K562 (cell line): ENCODE measurements around the gene HRAS. TPM values are rescaled to one million over a fixed set of nuclear protein-coding genes. Genes with fewer than 3 reads are reported as not detected.
A peak's percentile ranks its signal among the peaks of the same experiment; 100 is the strongest.

Experiments
- CTBP1 ChIP-seq: fragments of 450-650 bp; IDR thresholded peaks from 2 replicates; pipeline ENCODE4 v1.6.1; 2016; ENCODE audit warnings: borderline replicate concordance
- HMG20A ChIP-seq: fragments of 450-650 bp; formaldehyde crosslinking; conservative IDR thresholded peaks from 2 replicates; pipeline ENCODE4 v1.4.0; 2020; ENCODE audit warnings: mild to moderate bottlenecking, mixed read lengths
- HNRNPL ChIP-seq: fragments of 200-400 bp; formaldehyde crosslinking; IDR thresholded peaks from 2 replicates; pipeline ENCODE4 v1.6.1; 2017; ENCODE audit warnings: low read depth, mild to moderate bottlenecking, low read length
- MAX ChIP-seq: sonication (generic); formaldehyde crosslinking; IDR thresholded peaks from 2 replicates; pipeline ENCODE4 v1.9.0; 2022; ENCODE audit warnings: mild to moderate bottlenecking, missing genetic modification reagents
- NR1H2 ChIP-seq: sonication (generic); formaldehyde crosslinking; IDR thresholded peaks from 2 replicates; pipeline ENCODE4 v1.4.0; 2020; ENCODE audit warnings: mild to moderate bottlenecking, missing genetic modification reagents
- PHB ChIP-seq: fragments of 250-450 bp; sonication (Bioruptor Pico); IDR thresholded peaks from 2 replicates; pipeline ENCODE4 v1.5.0; 2021
- PHF20 ChIP-seq: fragments of 450-650 bp; IDR thresholded peaks from 2 replicates; pipeline ENCODE4 v1.6.1; 2018; ENCODE audit not compliant: partially characterized antibody
- RBM14 ChIP-seq: fragments of 200-400 bp; formaldehyde crosslinking; IDR thresholded peaks from 2 replicates; pipeline ENCODE4 v1.6.1; 2018; ENCODE audit warnings: low read depth, mild to moderate bottlenecking, low read length, moderate library complexity, borderline replicate concordance; ENCODE audit not compliant: insufficient read depth
- RNF2 ChIP-seq: sonication (generic); IDR thresholded peaks from 2 replicates; pipeline ENCODE4 v1.6.1; 2016
- SIRT6 ChIP-seq: IDR thresholded peaks from one replicate; pipeline ENCODE4 v1.6.1; 2012; ENCODE audit warnings: low read depth, mild to moderate bottlenecking, control low read depth, inconsistent platforms, low read length, moderate library complexity
- SOX6 ChIP-seq: fragments of 450-650 bp; IDR thresholded peaks from 2 replicates; pipeline ENCODE4 v1.6.1; 2014; ENCODE audit warnings: mild to moderate bottlenecking
- STAT5B ChIP-seq: fragments of 250-450 bp; sonication (Bioruptor Pico); IDR thresholded peaks from 2 replicates; pipeline ENCODE4 v1.8.0; 2021; ENCODE audit warnings: mild to moderate bottlenecking, inconsistent platforms
- TEAD4 ChIP-seq, 2 experiments: sonication (generic) in 1 of 2; formaldehyde crosslinking in 1 of 2; IDR thresholded peaks; 2 replicates each; pipeline versions ENCODE4 v1.6.1 to v1.8.0; 2012 to 2022; ENCODE audit warnings: borderline replicate concordance in 1 of 2, inconsistent platforms in 1 of 2, low read length in 1 of 2, mild to moderate bottlenecking in 1 of 2, missing genetic modification reagents in 1 of 2
- XRCC3 ChIP-seq: fragments of 450-650 bp; IDR thresholded peaks from 2 replicates; pipeline ENCODE4 v1.6.1; 2017; ENCODE audit warnings: mild to moderate bottlenecking, moderate library complexity
- ZBTB7A ChIP-seq: IDR thresholded peaks from 2 replicates; pipeline ENCODE4 v1.6.1; 2011; ENCODE audit warnings: low read depth, mild to moderate bottlenecking, low read length, moderate library complexity, borderline replicate concordance; ENCODE audit not compliant: control insufficient read depth
- ZFX ChIP-seq: sonication (generic); formaldehyde crosslinking; IDR thresholded peaks from 2 replicates; pipeline ENCODE4 v1.8.0; 2022; ENCODE audit warnings: mild to moderate bottlenecking, missing genetic modification reagents, moderate library complexity
- ZNF583 ChIP-seq: fragments of 250-450 bp; sonication (Bioruptor Pico); IDR thresholded peaks from 2 replicates; pipeline ENCODE4 v1.4.0; 2020
- polyA plus RNA-seq, 8 experiments: library from polyadenylated mRNA; depleted of rRNA in 4 of 8; stranded (reverse) in 5 of 8; unstranded in 3 of 8; fragments of >200 nt; fragmentation: Nextera tagmentation in 2 of 8; fragmentation: Illumina TruSeq in 1 of 8; extraction: Ambion mirVana in 2 of 8; extraction: Trizol in 1 of 8; gene quantifications; 2 replicates each; pipeline versions ENCODE4 v1.2.1 to v1.2.3, GENCODE V29; 2011 to 2014; ENCODE audit warnings: inconsistent platforms in 1 of 8, missing spikeins in 1 of 8
- total RNA-seq, 7 experiments: library from RNA; depleted of rRNA in 6 of 7; stranded (reverse); fragments of >200 nt in 6 of 7; fragmentation: Illumina TruSeq in 2 of 7; extraction: Trizol in 2 of 7; gene quantifications; 2 replicates each; pipeline versions ENCODE4 v1.2.1 to v1.2.3, GENCODE V29; 2011 to 2021; ENCODE audit warnings: low replicate concordance in 1 of 7
- TF ChIP-seq, protein P1 (sequence below): fragments of 450-650 bp; IDR thresholded peaks from 2 replicates; pipeline ENCODE4 v1.6.1; 2016; ENCODE audit warnings: low read depth, mild to moderate bottlenecking, moderate library complexity
- TF ChIP-seq, protein P2 (sequence below): fragments of 450-650 bp; formaldehyde crosslinking; IDR thresholded peaks from 2 replicates; pipeline ENCODE4 v1.4.0; 2022; ENCODE audit warnings: missing genetic modification characterization
- TF ChIP-seq, protein P3 (sequence below): fragments of 250-450 bp; sonication (Bioruptor Pico); IDR thresholded peaks from 2 replicates; pipeline ENCODE4 v1.6.1; 2021; ENCODE audit warnings: mild to moderate bottlenecking
- TF ChIP-seq, protein P4 (sequence below): sonication (generic); formaldehyde crosslinking; IDR thresholded peaks from 2 replicates; pipeline ENCODE4 v1.8.1; 2023; ENCODE audit warnings: mild to moderate bottlenecking, missing genetic modification reagents, moderate library complexity
- TF ChIP-seq, protein P5 (sequence below): fragments of 250-450 bp; sonication (Bioruptor Pico); IDR thresholded peaks from 2 replicates; pipeline ENCODE4 v1.5.0; 2020; ENCODE audit warnings: mild to moderate bottlenecking, borderline replicate concordance

Gene HRAS
- total and polyA plus RNA-seq, 9 of the 15 experiments (the other 6 are each of a cell fraction or from before 2014, with no cell fraction given) = 2.8 to 73.5 (median 29.6) TPM

- TF ChIP-seq ZNF583 (CRISPR knock-in tag) = peak; percentile 41; the same call in 1 of the 2 replicates
- TF ChIP-seq STAT5B (CRISPR knock-in tag) = no peak
- TF ChIP-seq HNRNPL = 0 out of 2 replicates have a peak, but pooled peaks have one; percentile 9
- TF ChIP-seq CTBP1 = no peak; the same call in none of the 2 replicates
- TF ChIP-seq, protein P1, sequence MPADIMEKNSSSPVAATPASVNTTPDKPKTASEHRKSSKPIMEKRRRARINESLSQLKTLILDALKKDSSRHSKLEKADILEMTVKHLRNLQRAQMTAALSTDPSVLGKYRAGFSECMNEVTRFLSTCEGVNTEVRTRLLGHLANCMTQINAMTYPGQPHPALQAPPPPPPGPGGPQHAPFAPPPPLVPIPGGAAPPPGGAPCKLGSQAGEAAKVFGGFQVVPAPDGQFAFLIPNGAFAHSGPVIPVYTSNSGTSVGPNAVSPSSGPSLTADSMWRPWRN = no peak
- peak; percentile 96 for TF ChIP-seq ZFX (CRISPR knock-in tag)
- TF ChIP-seq, protein P2, sequence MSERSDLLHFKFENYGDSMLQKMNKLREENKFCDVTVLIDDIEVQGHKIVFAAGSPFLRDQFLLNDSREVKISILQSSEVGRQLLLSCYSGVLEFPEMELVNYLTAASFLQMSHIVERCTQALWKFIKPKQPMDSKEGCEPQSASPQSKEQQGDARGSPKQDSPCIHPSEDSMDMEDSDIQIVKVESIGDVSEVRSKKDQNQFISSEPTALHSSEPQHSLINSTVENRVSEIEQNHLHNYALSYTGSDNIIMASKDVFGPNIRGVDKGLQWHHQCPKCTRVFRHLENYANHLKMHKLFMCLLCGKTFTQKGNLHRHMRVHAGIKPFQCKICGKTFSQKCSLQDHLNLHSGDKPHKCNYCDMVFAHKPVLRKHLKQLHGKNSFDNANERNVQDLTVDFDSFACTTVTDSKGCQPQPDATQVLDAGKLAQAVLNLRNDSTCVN (CRISPR knock-in tag) = 0 out of 2 replicates have a peak, but pooled peaks have one; percentile 20
- TF ChIP-seq NR1H2 = no peak
- 0 out of 2 replicates have a peak, but pooled peaks have one; percentile 6 for TF ChIP-seq SOX6
- peak; percentile 59 for TF ChIP-seq ZBTB7A
- no peak for TF ChIP-seq PHB (CRISPR knock-in tag)
- no peak for TF ChIP-seq RBM14
- 0 out of 2 replicates have a peak, but pooled peaks have one; percentile 27 for TF ChIP-seq RNF2
- TF ChIP-seq HMG20A (CRISPR knock-in tag) = no peak
- TF ChIP-seq, protein P3, sequence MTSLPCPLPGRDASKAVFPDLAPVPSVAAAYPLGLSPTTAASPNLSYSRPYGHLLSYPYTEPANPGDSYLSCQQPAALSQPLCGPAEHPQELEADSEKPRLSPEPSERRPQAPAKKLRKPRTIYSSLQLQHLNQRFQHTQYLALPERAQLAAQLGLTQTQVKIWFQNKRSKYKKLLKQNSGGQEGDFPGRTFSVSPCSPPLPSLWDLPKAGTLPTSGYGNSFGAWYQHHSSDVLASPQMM (CRISPR knock-in tag) = no peak
- TF ChIP-seq XRCC3 = no peak
- TF ChIP-seq TEAD4 (IDR thresholded peaks at IDR 0.05; ENCODE audit: low read length) = no peak
- no peak for TF ChIP-seq TEAD4 (CRISPR knock-in tag; IDR thresholded peaks at IDR 0.05; ENCODE audit: borderline replicate concordance)
- TF ChIP-seq, protein P4, sequence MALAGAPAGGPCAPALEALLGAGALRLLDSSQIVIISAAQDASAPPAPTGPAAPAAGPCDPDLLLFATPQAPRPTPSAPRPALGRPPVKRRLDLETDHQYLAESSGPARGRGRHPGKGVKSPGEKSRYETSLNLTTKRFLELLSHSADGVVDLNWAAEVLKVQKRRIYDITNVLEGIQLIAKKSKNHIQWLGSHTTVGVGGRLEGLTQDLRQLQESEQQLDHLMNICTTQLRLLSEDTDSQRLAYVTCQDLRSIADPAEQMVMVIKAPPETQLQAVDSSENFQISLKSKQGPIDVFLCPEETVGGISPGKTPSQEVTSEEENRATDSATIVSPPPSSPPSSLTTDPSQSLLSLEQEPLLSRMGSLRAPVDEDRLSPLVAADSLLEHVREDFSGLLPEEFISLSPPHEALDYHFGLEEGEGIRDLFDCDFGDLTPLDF (CRISPR knock-in tag) = peak; percentile 65; the same call in 1 of the 2 replicates
- TF ChIP-seq, protein P5, sequence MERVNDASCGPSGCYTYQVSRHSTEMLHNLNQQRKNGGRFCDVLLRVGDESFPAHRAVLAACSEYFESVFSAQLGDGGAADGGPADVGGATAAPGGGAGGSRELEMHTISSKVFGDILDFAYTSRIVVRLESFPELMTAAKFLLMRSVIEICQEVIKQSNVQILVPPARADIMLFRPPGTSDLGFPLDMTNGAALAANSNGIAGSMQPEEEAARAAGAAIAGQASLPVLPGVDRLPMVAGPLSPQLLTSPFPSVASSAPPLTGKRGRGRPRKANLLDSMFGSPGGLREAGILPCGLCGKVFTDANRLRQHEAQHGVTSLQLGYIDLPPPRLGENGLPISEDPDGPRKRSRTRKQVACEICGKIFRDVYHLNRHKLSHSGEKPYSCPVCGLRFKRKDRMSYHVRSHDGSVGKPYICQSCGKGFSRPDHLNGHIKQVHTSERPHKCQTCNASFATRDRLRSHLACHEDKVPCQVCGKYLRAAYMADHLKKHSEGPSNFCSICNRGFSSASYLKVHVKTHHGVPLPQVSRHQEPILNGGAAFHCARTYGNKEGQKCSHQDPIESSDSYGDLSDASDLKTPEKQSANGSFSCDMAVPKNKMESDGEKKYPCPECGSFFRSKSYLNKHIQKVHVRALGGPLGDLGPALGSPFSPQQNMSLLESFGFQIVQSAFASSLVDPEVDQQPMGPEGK (CRISPR knock-in tag) = no peak
- peak; percentile 10 for TF ChIP-seq PHF20
- no peak for TF ChIP-seq SIRT6
- TF ChIP-seq MAX (CRISPR knock-in tag) = no peak
Measured at GRCh38 chr11:506995-507726, 28.2 kb downstream of the HRAS start, which contains the start of gene RNH1 (continued).
